Measurements from ENCODE around the gene VASP. TPM values are rescaled to one million over a fixed set of nuclear protein-coding genes. Genes with fewer than 3 reads are reported as not detected.

The VASP gene
- total and polyA plus RNA-seq, 9 of the 15 experiments (the other 6 are each of a cell fraction or from before 2014, with no cell fraction given) = 16.7 to 261 (median 112) TPM

- TF ChIP-seq, protein P1, sequence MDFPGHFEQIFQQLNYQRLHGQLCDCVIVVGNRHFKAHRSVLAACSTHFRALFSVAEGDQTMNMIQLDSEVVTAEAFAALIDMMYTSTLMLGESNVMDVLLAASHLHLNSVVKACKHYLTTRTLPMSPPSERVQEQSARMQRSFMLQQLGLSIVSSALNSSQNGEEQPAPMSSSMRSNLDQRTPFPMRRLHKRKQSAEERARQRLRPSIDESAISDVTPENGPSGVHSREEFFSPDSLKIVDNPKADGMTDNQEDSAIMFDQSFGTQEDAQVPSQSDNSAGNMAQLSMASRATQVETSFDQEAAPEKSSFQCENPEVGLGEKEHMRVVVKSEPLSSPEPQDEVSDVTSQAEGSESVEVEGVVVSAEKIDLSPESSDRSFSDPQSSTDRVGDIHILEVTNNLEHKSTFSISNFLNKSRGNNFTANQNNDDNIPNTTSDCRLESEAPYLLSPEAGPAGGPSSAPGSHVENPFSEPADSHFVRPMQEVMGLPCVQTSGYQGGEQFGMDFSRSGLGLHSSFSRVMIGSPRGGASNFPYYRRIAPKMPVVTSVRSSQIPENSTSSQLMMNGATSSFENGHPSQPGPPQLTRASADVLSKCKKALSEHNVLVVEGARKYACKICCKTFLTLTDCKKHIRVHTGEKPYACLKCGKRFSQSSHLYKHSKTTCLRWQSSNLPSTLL (IDR thresholded peaks at IDR 0.05) = no peak
- TF ChIP-seq YY1 (IDR thresholded peaks at IDR 0.05; ENCODE audit: borderline replicate concordance in 1 of 3, control insufficient read depth in 1 of 3, extremely low read depth in 1 of 3, insufficient read depth in 3 of 3, insufficient read length in 1 of 3, insufficient replicate concordance in 2 of 3, low read depth in 1 of 3, low read length in 2 of 3) = peak in 1 of 3 experiments; percentile 3
- no peak for TF ChIP-seq CHD1 (IDR thresholded peaks at IDR 0.05; ENCODE audit: low read length)
- TF ChIP-seq POLR2B (IDR thresholded peaks at IDR 0.05; ENCODE audit: low read depth, partially characterized antibody) = no peak
- TF ChIP-seq FOXP1 (CRISPR knock-in tag; IDR thresholded peaks at IDR 0.05) = no peak
- no peak; the same call in 1 of the 2 replicates for TF ChIP-seq POLR2AphosphoS5 (IDR thresholded peaks at IDR 0.05; ENCODE audit: control insufficient read depth, insufficient read depth, low read depth, low read length)
- TF ChIP-seq ZC3H4 (CRISPR knock-in tag; IDR thresholded peaks at IDR 0.05; ENCODE audit: borderline replicate concordance) = peak; percentile 23; the same call in 1 of the 2 replicates
- TF ChIP-seq TAF1 (IDR thresholded peaks at IDR 0.05; ENCODE audit: control insufficient read depth, extremely low read depth, insufficient read depth, low read length, severe bottlenecking) = peak; percentile 17
Observed at GRCh38 chr19:45473682-45474605, 33.3 kb upstream of the VASP start (continued).

All from K562 (cell line).